Endometrial microvascular endothelial cells (primary cell): Measurements from ENCODE around the gene RFX7. TPM values are rescaled to one million over a fixed set of nuclear protein-coding genes. Genes with fewer than 3 reads are reported as not detected.
"Not testable (repeated sequence)": the region's sequence is repeated elsewhere in the genome, so short reads cannot be mapped to it uniquely, and the experiment has no call there.

ENCODE experiments used
- in situ Hi-C: cut with HindIII; loops from 2 replicates; pipeline ENCODE4 v1.10.0; 2017; ENCODE audit warnings: low sequenced_read_pairs, low pct_unique_long_range_greater_than_20kb; ENCODE audit errors: inconsistent ontology term
- total RNA-seq: library from RNA; depleted of rRNA; stranded (reverse); fragments of >200 nt; gene quantifications from one replicate; pipeline ENCODE4 v1.2.3, GENCODE V29; 2015; ENCODE audit errors: inconsistent ontology term

RFX7 gene
- total RNA-seq, 1 donor from 2014 or later: 9.2 TPM

GRCh38 chr15:56215769-56216168, 27.9 kb downstream of the RFX7 start:
- in situ Hi-C loops: no loop called here

GRCh38 chr15:56211960-56212550, 31.6 kb downstream of the RFX7 start:
- in situ Hi-C loops: no loop called here

GRCh38 chr15:56211064-56211463, 32.6 kb downstream of the RFX7 start:
- in situ Hi-C loops: no loop called here

- in situ Hi-C loops: no loop called here
Measured at GRCh38 chr15:56208641-56209155, 35.0 kb downstream of the RFX7 start.

- in situ Hi-C loops: no loop called here
Measured at GRCh38 chr15:56208185-56208584, 35.5 kb downstream of the RFX7 start.

- in situ Hi-C loops: no loop called here
Measured at GRCh38 chr15:56207711-56208110, 36.0 kb downstream of the RFX7 start.

GRCh38 chr15:56207092-56207491, 36.6 kb downstream of the RFX7 start:
- in situ Hi-C loops: no loop called here

GRCh38 chr15:56205061-56205876, 38.4 kb downstream of the RFX7 start:
- in situ Hi-C loops: no loop called here

- in situ Hi-C loops: not testable (repeated sequence)
Measured at GRCh38 chr15:56203312-56203922, 40.3 kb downstream of the RFX7 start.

GRCh38 chr15:56202701-56203100, 41.0 kb downstream of the RFX7 start:
- in situ Hi-C loops: no loop called here

GRCh38 chr15:56199038-56199437, 44.6 kb downstream of the RFX7 start:
- in situ Hi-C loops: no loop called here

GRCh38 chr15:56194035-56194434, 49.6 kb downstream of the RFX7 start:
- in situ Hi-C loops: no loop called here

- in situ Hi-C loops: no loop called here
Measured at GRCh38 chr15:56192659-56193442, 50.8 kb downstream of the RFX7 start.

- in situ Hi-C loops: no loop called here
Measured at GRCh38 chr15:56187665-56188064, 56.0 kb downstream of the RFX7 start.

- in situ Hi-C loops: no loop called here
Measured at GRCh38 chr15:56185980-56186379, 57.7 kb downstream of the RFX7 start.

GRCh38 chr15:56184516-56184915, 59.2 kb downstream of the RFX7 start:
- in situ Hi-C loops: no loop called here

- in situ Hi-C loops: no loop called here
Measured at GRCh38 chr15:56180851-56181250, 62.8 kb downstream of the RFX7 start.

- in situ Hi-C loops: no loop called here
Measured at GRCh38 chr15:56176996-56177395, 66.7 kb downstream of the RFX7 start.

- in situ Hi-C loops: no loop called here
Measured at GRCh38 chr15:56175788-56176187, 67.9 kb downstream of the RFX7 start.
